GM21423 (cell line): ENCODE results near the gene FKBP14.

Experiments
- ATAC-seq: cut with Tn5 transposase; IDR thresholded peaks from one replicate; pipeline ENCODE4 v1.9.1; 2021; ENCODE audit warnings: mild to moderate bottlenecking, moderate library complexity; ENCODE audit not compliant: unreplicated experiment

FKBP14 gene

DNA sequence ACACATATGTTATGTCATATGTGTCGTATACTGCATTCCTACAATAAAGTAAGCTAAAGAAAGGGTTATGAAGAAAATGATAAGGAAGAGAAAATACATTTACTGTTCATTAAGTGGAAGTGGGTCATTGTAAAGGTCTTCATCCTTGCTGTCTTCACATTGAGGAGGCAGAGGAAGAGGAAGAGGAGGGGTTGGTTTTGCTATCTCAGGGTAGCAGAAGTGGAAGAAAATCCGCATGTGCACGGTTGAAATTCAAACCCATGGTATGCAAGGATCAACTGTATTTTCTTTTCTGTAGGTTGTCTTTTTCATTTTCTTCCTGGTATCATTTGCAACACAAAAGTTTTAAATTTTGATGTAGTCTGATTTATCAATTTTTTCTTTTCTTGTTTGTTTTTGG is 8.0 kb upstream of the FKBP14 start:
- no peak for ATAC-seq

DNA sequence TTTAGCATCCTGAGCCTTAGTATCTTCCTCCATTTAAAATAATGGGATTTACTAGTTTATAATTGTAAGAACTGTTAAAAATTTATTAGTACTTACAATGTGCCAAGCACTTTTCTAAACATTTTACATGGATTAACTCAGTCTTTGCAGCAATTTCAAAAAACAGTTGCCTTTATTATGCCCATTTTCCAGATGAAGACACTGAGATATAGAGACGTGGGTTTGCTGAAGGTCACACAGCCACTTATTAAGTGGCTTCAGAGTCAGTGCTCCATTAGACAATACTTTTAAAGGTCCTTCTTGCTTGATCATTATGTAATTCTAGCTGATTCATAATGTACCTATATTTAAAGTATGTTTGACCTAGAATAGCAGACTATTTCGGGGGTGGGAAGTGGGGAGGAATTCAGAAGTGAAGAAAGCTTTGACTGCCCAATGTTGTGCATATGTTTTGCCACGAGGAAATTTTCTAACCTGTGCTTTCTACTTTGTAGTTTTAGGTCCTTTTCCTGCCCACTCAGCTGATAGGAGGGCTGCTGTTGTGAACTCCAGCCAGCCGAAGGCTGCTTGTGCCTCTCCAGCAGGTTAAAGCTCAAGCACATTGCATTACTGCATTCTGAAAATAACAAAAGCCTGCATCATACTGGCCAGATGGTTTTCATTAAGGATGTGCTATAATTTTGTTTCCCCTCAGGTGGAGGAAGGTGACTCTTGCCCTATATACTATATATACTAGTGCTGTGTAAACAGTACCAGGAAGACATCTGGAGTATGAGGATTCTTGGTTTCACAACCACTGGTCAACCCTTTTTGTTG is 6.0 kb upstream of the FKBP14 start:
- no peak for ATAC-seq

DNA sequence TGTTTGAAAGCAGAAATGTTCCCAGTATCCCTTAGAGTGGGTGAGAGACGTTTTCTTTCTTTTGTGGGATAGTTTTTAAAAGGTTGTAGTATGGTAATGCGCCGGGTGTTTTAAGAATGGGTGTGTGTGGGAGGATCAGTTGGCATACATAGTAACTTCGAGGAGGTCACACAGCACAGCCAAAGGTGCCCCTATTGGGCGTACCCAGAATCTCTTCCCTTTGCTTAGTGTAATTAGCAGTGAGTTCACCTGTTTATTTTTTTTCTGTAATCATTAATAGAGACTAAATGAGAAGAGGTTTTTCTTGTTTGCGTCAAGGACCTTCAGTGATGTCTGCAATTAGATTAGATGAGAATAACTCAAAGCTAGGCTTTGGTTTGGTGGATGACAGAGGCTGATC is 3.2 kb upstream of the FKBP14 start:
- no peak for ATAC-seq

DNA sequence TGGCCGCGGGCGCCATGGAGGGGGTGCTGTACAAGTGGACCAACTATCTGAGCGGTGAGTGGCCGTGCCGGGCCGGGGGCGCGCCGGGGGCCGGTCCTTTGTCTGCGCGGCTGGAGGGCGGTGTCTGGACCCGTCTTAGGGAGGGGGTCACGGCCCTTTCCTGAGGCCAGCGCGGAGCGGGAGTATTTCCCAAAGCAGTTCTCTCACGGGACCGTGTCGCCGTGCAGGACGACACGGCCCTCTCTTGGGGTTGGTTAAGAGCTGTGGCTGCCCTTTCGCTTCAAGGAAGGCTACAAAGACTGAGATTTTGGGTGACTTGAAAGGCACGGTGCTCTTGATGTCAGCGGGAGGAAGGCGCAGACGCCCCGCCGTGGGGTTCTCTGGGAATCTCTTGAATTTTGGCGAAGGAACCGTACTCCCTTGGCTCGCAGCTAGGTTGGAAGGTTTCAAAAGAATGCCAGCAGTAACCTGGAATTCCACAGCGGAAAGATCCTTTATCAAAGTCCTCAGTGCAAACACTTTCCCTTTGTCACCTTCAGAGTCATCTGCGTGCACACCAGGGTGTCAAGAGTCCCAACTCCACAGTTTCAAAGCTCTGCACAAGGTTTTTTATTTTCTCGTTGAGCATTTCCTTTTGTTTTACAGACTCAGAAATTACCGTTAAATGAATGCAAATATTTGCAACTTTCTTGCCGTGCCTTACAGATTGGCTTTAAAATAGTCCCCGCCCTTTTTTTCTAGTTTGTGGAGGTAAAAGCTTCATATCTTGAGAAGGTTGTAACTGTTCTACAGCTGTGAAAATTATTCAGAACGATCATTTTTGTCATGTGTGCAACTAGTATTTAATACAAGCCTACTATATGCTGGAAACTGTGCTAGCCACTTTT is 2.5 kb upstream of the FKBP14 start:
- peak; percentile 14 for ATAC-seq

DNA sequence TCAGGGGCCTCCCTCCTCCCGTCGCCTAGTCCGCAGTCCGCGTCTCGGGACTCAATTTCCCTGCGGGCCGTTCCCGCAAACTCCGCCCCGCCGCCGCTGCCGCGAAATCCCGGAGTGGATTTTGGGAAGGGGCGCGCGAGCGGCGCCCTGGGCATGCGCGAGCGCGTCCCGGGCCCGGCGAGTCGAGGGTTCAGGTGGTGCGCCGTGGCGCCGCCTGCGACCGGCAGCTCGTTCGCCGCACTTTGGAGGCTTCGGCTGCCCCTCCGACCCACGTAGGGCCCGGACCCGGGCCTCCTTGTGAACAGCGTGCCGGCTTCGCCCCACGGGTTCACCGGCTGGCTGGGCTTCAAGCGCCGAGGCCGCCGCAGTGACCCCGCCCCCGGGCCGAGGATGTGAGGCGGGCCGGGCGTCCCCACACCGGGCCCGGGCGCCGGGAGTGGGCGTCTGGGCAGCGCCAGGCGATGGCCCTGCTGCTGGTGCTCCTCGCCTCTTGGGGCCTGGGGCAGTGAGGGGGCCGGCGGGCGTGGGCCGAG is 1.8 kb upstream of the FKBP14 start, which contains the start of gene PLEKHA8:
Gene PLEKHA8, plus strand, starts transcription at position 197 of the 533 bp plus-strand sequence. CDS start 351 bp downstream, outside the sequence.
- peak; percentile 42 for ATAC-seq

DNA sequence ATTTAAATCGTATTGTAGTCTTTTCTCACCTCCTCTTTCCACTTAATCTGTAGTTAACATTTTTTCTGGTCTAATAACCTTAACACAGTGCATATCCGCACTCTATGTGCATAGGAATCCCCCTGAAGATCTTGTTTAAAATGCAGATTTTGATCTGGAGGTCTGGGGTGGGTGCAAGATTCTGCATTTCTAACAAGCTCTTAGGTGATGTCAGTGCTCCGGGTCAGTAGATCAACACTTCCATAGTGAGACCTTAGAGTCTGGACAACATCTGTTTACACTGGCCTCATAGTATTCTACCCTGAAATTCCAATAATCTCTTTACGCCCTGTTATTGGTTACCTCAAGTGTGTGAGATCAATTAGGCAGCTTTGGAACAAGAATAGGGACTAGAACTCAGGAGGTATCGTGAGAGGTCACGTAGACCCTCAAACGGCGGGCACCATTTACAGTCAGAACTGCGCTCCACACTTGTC is 1.3 kb upstream of the FKBP14 start:
- peak; percentile 2 for ATAC-seq

DNA sequence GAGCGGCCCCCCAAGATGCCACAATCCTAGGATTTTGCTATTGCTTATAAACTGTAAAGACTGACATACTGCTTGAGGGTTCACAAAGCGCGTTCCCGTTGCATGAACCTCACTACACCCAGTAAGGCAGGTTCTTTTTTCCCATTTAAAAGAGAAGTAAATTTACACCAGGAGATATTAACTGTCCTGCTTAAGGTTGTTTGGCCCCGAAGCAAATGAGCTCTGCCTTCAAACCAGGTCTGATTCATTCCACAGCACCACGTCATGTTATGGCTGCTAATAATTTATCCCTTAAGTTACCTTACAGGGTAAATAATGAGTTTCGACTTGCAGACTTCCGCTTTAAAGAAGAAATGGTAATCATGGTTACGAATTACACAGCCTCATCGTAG is 559 bp upstream of the FKBP14 start:
- ATAC-seq: peak; percentile 29

DNA sequence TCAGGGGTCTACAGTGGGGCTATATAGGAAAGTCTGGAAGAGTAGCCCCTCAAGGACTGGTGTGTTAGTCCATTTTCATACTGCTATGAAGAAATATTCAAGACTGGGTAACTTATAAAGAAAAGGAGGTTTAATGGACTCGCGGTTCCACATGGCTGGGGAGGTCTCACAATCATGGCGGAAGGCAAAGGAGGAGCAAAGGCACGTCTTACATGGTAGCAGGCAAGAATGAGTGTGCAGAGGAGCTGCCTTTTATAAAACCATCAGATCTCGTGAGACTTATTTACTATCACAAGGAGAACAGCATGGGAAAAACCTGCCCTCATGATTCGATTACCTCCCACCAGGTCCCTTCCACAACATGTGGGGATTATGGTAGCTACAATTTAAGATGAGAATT is 3.0 kb downstream of the FKBP14 start:
- ATAC-seq: no peak

DNA sequence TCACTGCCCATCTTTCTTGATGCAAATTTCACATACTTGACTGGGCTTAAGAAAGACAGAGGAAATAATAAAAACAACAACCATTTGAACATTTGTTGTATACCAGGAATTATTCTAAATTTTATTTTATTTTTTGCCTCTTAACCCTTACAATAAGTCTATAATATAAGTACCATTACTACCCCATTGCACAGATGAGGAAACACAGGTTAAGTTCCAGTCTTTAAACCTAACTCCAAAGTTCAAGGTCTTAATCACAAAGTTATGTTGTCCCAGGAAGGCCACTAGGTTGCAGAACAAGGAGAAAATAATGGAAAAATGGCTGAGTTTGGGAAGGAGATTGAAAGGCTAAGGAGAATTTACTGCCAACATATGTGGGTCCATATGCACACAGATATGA is 3.5 kb downstream of the FKBP14 start:
- ATAC-seq: no peak

DNA sequence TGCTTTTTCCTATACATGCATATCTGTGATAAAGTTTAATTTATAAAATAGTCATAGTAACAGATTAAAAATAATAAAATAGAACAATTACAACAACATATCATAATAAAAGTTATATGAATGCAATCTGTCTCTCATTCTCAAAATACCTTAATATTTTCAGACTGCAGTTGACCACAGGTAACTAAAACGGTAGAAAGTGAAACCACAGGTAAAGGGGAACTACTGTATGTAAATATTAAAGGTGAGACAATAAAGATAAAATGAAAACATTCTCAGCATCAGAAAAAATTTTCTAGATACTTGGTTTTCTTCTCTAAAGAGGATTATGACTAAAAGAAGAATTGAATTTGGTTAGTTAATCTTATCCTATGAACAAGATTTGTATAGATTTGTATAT is 6.0 kb downstream of the FKBP14 start:
- ATAC-seq: no peak

DNA sequence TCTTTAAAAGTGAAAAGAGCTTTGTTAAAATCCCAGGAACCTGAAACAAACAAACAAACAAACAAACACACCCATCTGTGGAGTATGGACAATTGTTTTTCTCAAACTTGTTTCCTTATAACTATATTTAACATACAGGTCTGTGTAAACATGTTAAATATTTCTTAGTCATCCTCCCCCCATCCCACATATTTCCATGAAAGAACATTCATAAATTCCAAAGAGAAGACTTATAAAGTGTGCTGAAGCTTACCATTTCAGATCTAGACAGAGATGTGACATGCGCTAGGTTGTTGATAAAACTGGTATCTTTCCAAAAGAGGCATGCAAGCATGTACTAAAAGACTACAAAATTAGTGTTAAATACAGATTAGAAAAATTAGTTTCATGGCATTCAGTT is 6.5 kb downstream of the FKBP14 start:
- no peak for ATAC-seq

DNA sequence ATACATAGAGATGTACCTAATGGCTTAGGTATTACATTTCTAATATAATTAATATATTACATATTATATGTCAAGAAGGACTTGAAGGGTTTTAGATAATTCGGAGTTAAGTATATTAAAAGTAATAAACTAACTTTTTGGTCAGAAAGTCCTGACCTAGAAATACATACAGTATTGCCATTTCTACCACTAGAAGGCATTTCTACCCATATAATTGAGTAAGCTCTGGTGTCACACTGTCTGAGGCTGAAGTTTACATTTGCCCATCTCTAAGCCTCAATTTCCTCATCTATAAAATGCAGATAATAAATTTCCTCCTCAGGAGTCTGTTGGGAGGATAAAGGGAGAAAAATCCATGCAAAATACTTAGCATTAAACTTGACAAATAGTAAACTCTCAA is 7.1 kb downstream of the FKBP14 start:
- ATAC-seq: no peak

DNA sequence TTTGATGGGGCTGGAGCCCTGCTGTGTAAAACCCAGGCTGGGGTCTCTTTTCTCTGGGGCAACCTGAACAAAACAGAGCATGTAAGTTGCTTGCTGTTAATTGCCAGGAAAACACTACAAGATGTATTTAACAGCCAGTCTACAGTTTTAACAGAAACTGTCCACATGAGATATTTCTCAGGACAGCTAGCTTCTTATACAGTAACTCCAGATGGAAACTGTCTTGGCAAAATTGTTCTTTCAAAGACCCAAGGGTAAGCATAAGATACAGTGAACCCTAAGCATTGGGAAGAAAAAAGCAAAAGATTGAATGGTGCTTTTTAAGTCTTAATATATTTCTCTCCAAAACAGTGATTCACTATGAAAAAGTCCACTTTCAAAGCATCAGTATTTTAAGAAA is 8.1 kb downstream of the FKBP14 start:
- ATAC-seq: no peak

DNA sequence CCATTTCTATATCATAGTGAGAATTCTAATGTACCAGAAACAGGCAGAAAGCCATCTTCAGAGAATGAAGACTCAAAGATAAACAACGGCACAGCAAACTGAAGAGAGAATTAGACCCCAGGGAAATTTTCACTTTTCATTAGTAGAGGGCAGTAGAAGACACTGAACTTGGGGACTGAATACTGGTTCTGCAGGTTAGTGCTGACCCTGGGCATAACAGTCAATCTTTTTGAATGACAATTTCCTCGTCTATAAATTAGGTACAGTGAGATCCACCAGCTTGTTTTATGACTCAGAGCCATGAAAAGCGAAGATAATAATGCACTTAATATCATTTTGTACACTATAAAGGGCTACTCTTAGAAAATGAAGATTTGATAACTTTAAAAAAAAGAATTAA is 13.7 kb downstream of the FKBP14 start:
- no peak for ATAC-seq

DNA sequence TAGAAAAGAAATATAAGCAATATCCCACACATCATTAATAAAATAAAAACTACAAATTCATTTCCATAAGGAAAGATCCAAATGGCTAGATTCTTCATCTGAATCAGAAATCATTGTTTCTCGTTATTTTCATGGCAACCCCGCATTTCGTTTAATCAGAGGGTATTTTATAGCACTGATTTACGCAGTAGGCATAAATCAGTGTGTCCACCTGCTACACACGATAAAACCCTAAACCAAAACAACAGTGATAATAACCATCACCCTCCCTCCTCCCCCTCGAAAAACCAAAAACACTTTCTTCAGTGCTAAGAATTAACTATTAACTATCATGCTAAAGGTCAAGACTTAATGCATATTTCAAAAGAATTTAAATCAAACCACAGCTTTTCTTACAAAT is 16.5 kb downstream of the FKBP14 start:
- no peak for ATAC-seq

DNA sequence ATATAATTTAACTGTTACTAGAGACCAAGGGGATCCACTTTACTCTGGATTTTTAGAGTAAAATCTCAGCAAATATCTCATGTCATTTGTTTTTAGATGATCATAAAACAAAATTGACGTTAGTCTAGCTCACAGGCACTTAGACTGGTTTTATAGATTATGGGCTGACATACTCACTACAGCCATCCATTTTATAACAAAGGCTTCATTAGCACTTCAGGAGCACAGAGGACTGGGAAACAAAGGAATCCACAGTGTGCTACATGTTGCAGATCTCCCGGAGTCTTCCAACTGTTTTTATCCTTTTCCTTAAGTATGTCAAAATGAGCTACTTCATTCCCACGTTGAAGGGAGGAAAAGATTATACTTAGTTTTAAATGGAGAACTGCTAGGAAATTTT is 21.0 kb downstream of the FKBP14 start:
- no peak for ATAC-seq

DNA sequence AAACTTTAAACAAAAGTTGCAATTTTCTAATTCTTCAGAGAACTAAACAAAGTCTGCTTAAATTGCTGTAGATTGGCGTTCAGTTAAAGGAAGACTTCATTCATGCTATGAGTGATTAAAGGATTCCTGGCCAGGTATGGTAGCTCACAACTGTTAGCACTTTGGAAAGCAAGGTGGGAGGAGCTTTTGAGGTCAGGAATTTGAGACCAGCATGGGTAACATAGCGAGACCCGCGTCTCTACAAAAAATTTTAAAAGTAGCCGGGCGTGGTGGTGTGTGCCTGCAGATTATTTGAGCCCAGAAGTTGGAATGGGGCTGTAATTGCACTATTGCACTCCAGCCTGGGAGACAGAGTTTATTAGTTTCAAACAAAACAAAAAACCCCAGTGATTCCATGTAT is 23.4 kb downstream of the FKBP14 start:
- ATAC-seq: no peak

DNA sequence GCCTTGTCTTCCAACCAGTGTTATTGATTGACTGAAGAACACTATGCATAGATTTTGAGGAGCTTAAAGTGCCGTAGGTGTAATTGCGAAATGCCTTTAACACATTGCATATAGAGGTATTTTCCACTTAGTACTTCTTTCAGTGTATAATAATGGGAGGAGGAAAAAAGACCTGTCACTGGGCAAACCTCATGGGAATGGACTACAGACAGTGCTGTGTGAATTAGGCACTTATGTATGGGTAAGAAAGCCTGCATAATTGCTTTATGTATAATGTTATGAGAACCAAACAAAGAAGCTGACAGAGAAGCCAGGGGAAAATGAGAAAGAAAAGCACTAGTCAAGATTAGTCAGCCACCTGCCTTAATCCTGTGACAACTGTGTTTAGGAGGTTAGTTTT is 24.5 kb downstream of the FKBP14 start:
- no peak for ATAC-seq

DNA sequence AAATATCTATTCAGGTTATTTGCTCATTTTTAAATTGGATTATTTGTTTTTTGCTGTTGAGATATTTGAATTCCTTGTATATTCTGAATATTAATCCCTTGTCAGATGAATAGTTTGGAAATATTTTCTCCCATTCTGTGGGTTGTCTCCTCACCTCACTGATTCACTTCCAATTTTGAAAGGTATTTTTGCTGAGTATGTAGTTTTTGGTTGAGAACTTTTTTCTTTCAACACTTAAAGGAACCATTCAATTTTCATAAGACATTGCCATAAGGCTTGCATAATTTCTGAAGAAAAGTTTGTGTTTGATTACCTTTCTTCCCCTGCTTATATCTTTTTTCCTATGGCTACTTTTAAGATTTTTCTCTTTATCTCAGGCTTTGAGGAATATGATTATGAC is 28.0 kb downstream of the FKBP14 start:
- no peak for ATAC-seq

DNA sequence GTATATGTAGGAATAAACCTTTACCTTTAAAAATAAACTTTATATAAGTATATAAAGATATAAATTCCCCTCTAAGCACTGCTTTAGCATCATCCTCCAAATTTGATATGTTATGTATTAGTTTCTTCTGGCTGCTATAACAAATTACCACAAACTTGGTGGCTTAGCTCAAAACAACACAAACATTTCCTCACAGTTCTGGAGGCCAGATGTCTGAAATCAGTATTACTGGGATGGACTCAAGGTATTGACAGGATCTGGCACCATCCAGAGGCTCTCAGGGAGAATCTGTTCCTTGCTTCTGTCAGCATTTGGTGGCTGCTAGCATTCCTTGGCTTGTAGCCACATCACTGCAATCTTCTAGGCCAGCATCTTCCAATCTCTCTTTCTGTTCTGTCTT is 30.2 kb downstream of the FKBP14 start:
- no peak for ATAC-seq

DNA sequence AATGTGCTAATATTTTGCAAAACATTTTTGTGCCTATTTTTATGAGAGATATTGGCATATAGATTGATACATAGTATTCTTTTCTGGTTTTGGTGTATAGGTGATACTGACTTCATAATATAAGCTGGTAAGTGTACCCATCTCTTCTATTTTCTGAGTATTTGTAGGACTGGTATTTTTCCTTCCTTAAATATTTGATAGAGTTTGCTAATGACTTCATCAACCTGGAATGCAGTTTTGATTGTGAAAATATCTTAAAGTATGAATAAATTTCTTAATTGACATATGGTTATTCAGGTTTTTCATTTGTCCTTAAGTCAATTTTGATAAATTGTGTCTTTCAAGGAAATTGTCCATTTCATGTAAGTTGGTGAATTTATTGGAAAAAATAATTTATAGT is 30.9 kb downstream of the FKBP14 start:
- no peak for ATAC-seq

DNA sequence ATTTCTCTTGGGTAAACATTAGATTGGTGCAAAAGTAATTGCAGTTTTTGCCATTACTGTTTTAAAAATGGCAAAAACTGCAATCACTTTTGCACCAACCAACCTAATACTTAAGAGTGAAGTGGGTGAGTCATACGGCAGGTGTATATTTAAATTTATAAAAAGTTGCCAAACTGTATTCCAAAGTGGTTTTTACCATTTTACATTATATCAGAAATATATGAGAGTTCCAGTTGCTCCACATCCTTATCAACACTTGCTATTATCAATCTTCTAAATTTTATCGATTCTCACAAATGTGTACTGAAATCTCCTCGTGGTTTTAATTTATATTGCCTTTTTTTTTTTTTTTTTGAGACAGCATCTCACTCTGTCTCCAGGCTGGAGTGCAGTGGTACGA is 33.4 kb downstream of the FKBP14 start:
- ATAC-seq: no peak
